Measurements from ENCODE around the gene FAM200C. TPM values are rescaled to one million over a fixed set of nuclear protein-coding genes. Genes with fewer than 3 reads are reported as not detected.

FAM200C gene
- total and polyA plus RNA-seq, 10 of the 15 experiments (the other 5 are each of a cell fraction or from before 2014, with no cell fraction given), result 1.0 to 5.4 (median 2.2) TPM

GRCh38 chr5:160354666-160355065, 45.2 kb downstream of the FAM200C start:
- Histone ChIP-seq H3K27ac (ENCODE audit: control insufficient read depth, insufficient read depth) (no peak overlapping the region), H3K9me3 (replicated peaks; ENCODE audit: control insufficient read depth, insufficient read depth, low read length) (no peaks in the 10 kb centered on the region), H3K4me2 (ENCODE audit: control insufficient read depth, insufficient read depth) (no peak overlapping the region), H2AFZ (ENCODE audit: control insufficient read depth, low read depth, low read length) (no peak overlapping the region), H3K36me3 (ENCODE audit: control insufficient read depth in 2 of 2, insufficient read depth in 2 of 2, low read length in 1 of 2) (no peaks in the 10 kb centered on the region), H3K4me1 (ENCODE audit: control insufficient read depth, insufficient read depth, low read length) (no peaks in the 10 kb centered on the region), H3K79me2 (ENCODE audit: control insufficient read depth, insufficient read depth, low read length) (no peaks in the 10 kb centered on the region), H3K27me3 (replicated peaks in 1 of 2; ENCODE audit: control insufficient read depth in 2 of 2, insufficient read depth in 2 of 2, low read length in 1 of 2) (no peaks in the 10 kb centered on the region; a peak in 1 of 4 replicates), H4K20me1 (ENCODE audit: control insufficient read depth, insufficient read depth) (no peaks in the 10 kb centered on the region), H3K4me3 (no peak overlapping the region), H3K9ac (ENCODE audit: control insufficient read depth, insufficient read depth, low read length) (no peak overlapping the region)
- CTCF ChIA-PET, result no interaction called here
- SMC1A ChIA-PET (ENCODE audit: uncharacterized antibody, unreplicated experiment), result interaction anchor here (0.6 to 1.1 kb wide), 2 partner anchors 9 to 15 kb away, joined by 3 to 4 read pairs; no protein-coding TSS in a partner anchor
- TF ChIP-seq BACH1 (IDR thresholded peaks at IDR 0.05; ENCODE audit: borderline replicate concordance) (no peak), SREBF2 (IDR thresholded peaks at IDR 0.05; ENCODE audit: low read length) (no peak), YBX1 (IDR thresholded peaks at IDR 0.05) (no peak)
- DNase-seq (ENCODE audit: low read depth, low spot score) (no peak), ATAC-seq (no peak), FAIRE-seq (no peak)
- WGBS (ENCODE audit: insufficient coverage, insufficient replicate concordance, low lambda C conversion rate, missing lambda C conversion rate), result 64% methylated on average over 14 of the region's 14 CpGs
- no TSS peak for BruUV-seq (replicated peaks)
- in situ Hi-C loops (cut with MboI), result no loop called here
- RAD21 ChIA-PET (ENCODE audit: unreplicated experiment), result no interaction called here
- POLR2A ChIA-PET, result no interaction called here
- intact Hi-C loops (cut with micrococcal nuclease; ENCODE audit: unreplicated experiment), result no loop called here

- SMC1A ChIA-PET (ENCODE audit: uncharacterized antibody, unreplicated experiment), result interaction anchor here (1.9 kb wide), 1 partner anchor 332 kb away, joined by 4 read pairs; no protein-coding TSS in a partner anchor
- peak; percentile 81 for TF ChIP-seq PBX3 (IDR thresholded peaks at IDR 0.05; ENCODE audit: insufficient replicate concordance, low read depth, low read length)
- no peak for TF ChIP-seq GATAD2B (conservative IDR thresholded peaks at IDR 0.05; ENCODE audit: low read depth)
- no peak for TF ChIP-seq BACH1 (IDR thresholded peaks at IDR 0.05; ENCODE audit: borderline replicate concordance)
- no peak for TF ChIP-seq ZBED1 (IDR thresholded peaks at IDR 0.05; ENCODE audit: borderline replicate concordance)
- no peak for TF ChIP-seq HSF1 (IDR thresholded peaks at IDR 0.05; ENCODE audit: low read depth, low read length)
- TF ChIP-seq TAF1 (IDR thresholded peaks at IDR 0.05; ENCODE audit: borderline replicate concordance, low read depth, low read length), result no peak
- no peak for TF ChIP-seq IRF5 (IDR thresholded peaks at IDR 0.05; ENCODE audit: borderline replicate concordance)
- TF ChIP-seq NFIC (IDR thresholded peaks at IDR 0.05; ENCODE audit: low read depth, low read length), result no peak
- TF ChIP-seq RFX5 (IDR thresholded peaks at IDR 0.05; ENCODE audit: low read depth, low read length), result no peak
- no peak for TF ChIP-seq ZBTB33 (IDR thresholded peaks at IDR 0.05)
Observed at GRCh38 chr5:160353379-160353778, 46.5 kb downstream of the FAM200C start.

More at GRCh38 chr5:160353379-160353778, 46.5 kb downstream of the FAM200C start:
- no peaks in the 10 kb centered on the region; a peak in 1 of 4 replicates for H3K27me3 ChIP-seq (replicated peaks in 1 of 2; ENCODE audit: control insufficient read depth in 2 of 2, insufficient read depth in 2 of 2, low read length in 1 of 2)
- ChIA-PET CTCF (interaction anchor here (0.6 kb wide), 1 partner anchor 40 kb away, joined by 3 read pairs; no protein-coding TSS in a partner anchor), POLR2A (no interaction called here), RAD21 (ENCODE audit: unreplicated experiment) (interaction anchor here (0.6 kb wide), 1 partner anchor 1036 kb away, joined by 3 read pairs; no protein-coding TSS in a partner anchor)
- H3K4me1 ChIP-seq (ENCODE audit: control insufficient read depth, insufficient read depth, low read length), result no peaks in the 10 kb centered on the region
- intact Hi-C loops (cut with micrococcal nuclease; ENCODE audit: unreplicated experiment), result no loop called here
- no peak overlapping the region for H3K4me2 ChIP-seq (ENCODE audit: control insufficient read depth, insufficient read depth)
- 63% methylated on average over 8 of the region's 8 CpGs for WGBS (ENCODE audit: insufficient coverage, insufficient replicate concordance, low lambda C conversion rate, missing lambda C conversion rate)
- FAIRE-seq, result no peak
- in situ Hi-C loops (cut with MboI), result no loop called here
- BruUV-seq (replicated peaks), result no TSS peak
- no peaks in the 10 kb centered on the region for H3K36me3 ChIP-seq (ENCODE audit: control insufficient read depth in 2 of 2, insufficient read depth in 2 of 2, low read length in 1 of 2)
- no peak overlapping the region for H3K4me3 ChIP-seq
- no peak for DNase-seq (ENCODE audit: low read depth, low spot score)
- no peak overlapping the region for H3K27ac ChIP-seq (ENCODE audit: control insufficient read depth, insufficient read depth)
- H4K20me1 ChIP-seq (ENCODE audit: control insufficient read depth, insufficient read depth), result no peaks in the 10 kb centered on the region
- no peaks in the 10 kb centered on the region for H3K9me3 ChIP-seq (replicated peaks; ENCODE audit: control insufficient read depth, insufficient read depth, low read length)
- H2AFZ ChIP-seq (ENCODE audit: control insufficient read depth, low read depth, low read length), result no peak overlapping the region
- no peak overlapping the region for H3K9ac ChIP-seq (ENCODE audit: control insufficient read depth, insufficient read depth, low read length)
- no peak for ATAC-seq
- no peaks in the 10 kb centered on the region for H3K79me2 ChIP-seq (ENCODE audit: control insufficient read depth, insufficient read depth, low read length)
